Measurements from ENCODE around the gene HBP1.

- no peak for TF ChIP-seq CTCF (IDR thresholded peaks at IDR 0.05)
- TF ChIP-seq EZH2phosphoT487 (IDR thresholded peaks at IDR 0.05): no peak
- no peak for TF ChIP-seq EZH2 (IDR thresholded peaks at IDR 0.05)
Observed at GRCh38 chr7:107194052-107194451, 25.2 kb downstream of the HBP1 start.
